Lung microvascular endothelial cell (primary cell): ENCODE measurements around the gene LACTB. TPM values are rescaled to one million over a fixed set of nuclear protein-coding genes. Genes with fewer than 3 reads are reported as not detected.
A peak's percentile ranks its signal among the peaks of the same experiment; 100 is the strongest.
"Not testable (repeated sequence)": the region's sequence is repeated elsewhere in the genome, so short reads cannot be mapped to it uniquely, and the experiment has no call there.

Experiments
- DNase-seq, 2 donors: peaks; one replicate each; pipeline versions ENCODE4 v3.0.0 to v3.0.0-alpha.2; 2010; ENCODE audit warnings: low read depth in 2 of 2
- total RNA-seq: library from RNA; depleted of rRNA; stranded (reverse); fragments of >200 nt; gene quantifications from 2 replicates; pipeline ENCODE4 v1.2.1, GENCODE V29; 2014

The LACTB gene
- total RNA-seq, 1 donor from 2014 or later: 37.7 TPM

- peak in 1 of 2 donors; percentile 84 for DNase-seq
Measured at GRCh38 chr15:63089260-63090043, 32.2 kb upstream of the LACTB start.

GRCh38 chr15:63090472-63090871, 31.2 kb upstream of the LACTB start:
- no peak for DNase-seq

- DNase-seq: no peak
Measured at GRCh38 chr15:63090887-63091286, 30.8 kb upstream of the LACTB start.

GRCh38 chr15:63091679-63092446, 29.8 kb upstream of the LACTB start:
- no peak for DNase-seq

GRCh38 chr15:63093486-63094205, 28.0 kb upstream of the LACTB start:
- DNase-seq: peak; percentile 80 to 84

- no peak for DNase-seq
Measured at GRCh38 chr15:63094495-63094931, 27.1 kb upstream of the LACTB start.

GRCh38 chr15:63096178-63096577, 25.5 kb upstream of the LACTB start:
- no peak for DNase-seq

GRCh38 chr15:63098901-63099300, 22.8 kb upstream of the LACTB start:
- not testable (repeated sequence) for DNase-seq

- not testable (repeated sequence) for DNase-seq
Measured at GRCh38 chr15:63099581-63099980, 22.1 kb upstream of the LACTB start.

- DNase-seq: no peak
Measured at GRCh38 chr15:63103416-63103815, 18.2 kb upstream of the LACTB start.

GRCh38 chr15:63104727-63105126, 16.9 kb upstream of the LACTB start:
- DNase-seq: no peak

GRCh38 chr15:63105354-63105753, 16.3 kb upstream of the LACTB start:
- DNase-seq: not testable (repeated sequence)

GRCh38 chr15:63107895-63108546, 13.6 kb upstream of the LACTB start:
- peak; percentile 30 to 76 for DNase-seq

- no peak for DNase-seq
Measured at GRCh38 chr15:63109498-63109897, 12.2 kb upstream of the LACTB start.

GRCh38 chr15:63109920-63110319, 11.7 kb upstream of the LACTB start:
- DNase-seq: no peak

- DNase-seq: no peak
Measured at GRCh38 chr15:63110428-63111026, 11.1 kb upstream of the LACTB start.

- no peak for DNase-seq
Measured at GRCh38 chr15:63111481-63111880, 10.2 kb upstream of the LACTB start.

GRCh38 chr15:63112871-63113270, 8.8 kb upstream of the LACTB start:
- DNase-seq: no peak

GRCh38 chr15:63114465-63114864, 7.2 kb upstream of the LACTB start:
- DNase-seq: no peak

- no peak for DNase-seq
Measured at GRCh38 chr15:63118854-63119253, 2.8 kb upstream of the LACTB start.
